HG02623 (cell line): Measurements from ENCODE around the gene CDH13.

Experiments used
- ATAC-seq: cut with Tn5 transposase; IDR thresholded peaks from one replicate; pipeline ENCODE4 v1.9.1; 2021; ENCODE audit warnings: moderate library complexity; ENCODE audit not compliant: unreplicated experiment

Gene CDH13

GRCh38 chr16:83721676-83722075, 1094.9 kb downstream of the CDH13 start:
- ATAC-seq = no peak

GRCh38 chr16:83722456-83723183, 1095.9 kb downstream of the CDH13 start:
- ATAC-seq = no peak

- ATAC-seq = no peak
Measured at GRCh38 chr16:83723244-83723643, 1096.5 kb downstream of the CDH13 start.

- no peak for ATAC-seq
Measured at GRCh38 chr16:83723901-83724300, 1097.1 kb downstream of the CDH13 start.

- ATAC-seq = no peak
Measured at GRCh38 chr16:83724585-83724984, 1097.8 kb downstream of the CDH13 start.

- ATAC-seq = no peak
Measured at GRCh38 chr16:83725313-83725712, 1098.5 kb downstream of the CDH13 start.

GRCh38 chr16:83727018-83727417, 1100.2 kb downstream of the CDH13 start:
- ATAC-seq = no peak

GRCh38 chr16:83727751-83728352, 1101.1 kb downstream of the CDH13 start:
- ATAC-seq = no peak

- ATAC-seq = no peak
Measured at GRCh38 chr16:83728492-83728891, 1101.7 kb downstream of the CDH13 start.

- ATAC-seq = no peak
Measured at GRCh38 chr16:83730812-83731211, 1104.0 kb downstream of the CDH13 start.

GRCh38 chr16:83732536-83732935, 1105.8 kb downstream of the CDH13 start:
- no peak for ATAC-seq

- no peak for ATAC-seq
Measured at GRCh38 chr16:83733301-83733700, 1106.5 kb downstream of the CDH13 start.

GRCh38 chr16:83734136-83734535, 1107.4 kb downstream of the CDH13 start:
- ATAC-seq = no peak

GRCh38 chr16:83737729-83738354, 1111.1 kb downstream of the CDH13 start:
- no peak for ATAC-seq

- no peak for ATAC-seq
Measured at GRCh38 chr16:83738923-83739503, 1112.2 kb downstream of the CDH13 start.

- no peak for ATAC-seq
Measured at GRCh38 chr16:83742124-83742899, 1115.5 kb downstream of the CDH13 start.

GRCh38 chr16:83743241-83743640, 1116.5 kb downstream of the CDH13 start:
- ATAC-seq = no peak

- no peak for ATAC-seq
Measured at GRCh38 chr16:83743720-83744119, 1117.0 kb downstream of the CDH13 start.

- ATAC-seq = no peak
Measured at GRCh38 chr16:83744441-83744981, 1117.7 kb downstream of the CDH13 start.

- ATAC-seq = no peak
Measured at GRCh38 chr16:83746611-83747010, 1119.8 kb downstream of the CDH13 start.

- ATAC-seq = no peak
Measured at GRCh38 chr16:83747936-83748335, 1121.2 kb downstream of the CDH13 start.
